Heart right ventricle (tissue), 16 donors: ENCODE data around the gene DNAJC15. TPM values are rescaled to one million over a fixed set of nuclear protein-coding genes. Genes with fewer than 3 reads are reported as not detected.
A peak's percentile ranks its signal among the peaks of the same experiment; 100 is the strongest.

Experiments used
- ATAC-seq, 8 donors: fragments of 200-7000 bp; cut with Tn5 transposase; one replicate each; pipeline ENCODE4 v1.9.1; 2020; ENCODE audit warnings: mild to moderate bottlenecking in 8 of 8, moderate library complexity in 8 of 8, moderate number of reproducible peaks in 1 of 8
- DNase-seq, 2 donors: peaks; one replicate each; pipeline ENCODE4 v3.0.0-alpha.2; 2020
- H3K27ac ChIP-seq, 10 donors: fragments of 200-600 bp; sonication (generic) in 2 of 10; one replicate each; pipeline versions ENCODE4 v1.5.0 to v1.8.0; 2020 to 2022; ENCODE audit warnings: mild to moderate bottlenecking in 3 of 10
- H3K27me3 ChIP-seq, 7 donors: fragments of 200-600 bp; one replicate each; pipeline ENCODE4 v1.8.0; 2021 to 2022; ENCODE audit warnings: mild to moderate bottlenecking in 2 of 7
- H3K36me3 ChIP-seq, 9 donors: fragments of 200-600 bp; sonication (generic) in 1 of 9; one replicate each; pipeline versions ENCODE4 v1.5.0 to v1.8.0; 2020 to 2022; ENCODE audit warnings: mild to moderate bottlenecking in 2 of 9
- H3K4me1 ChIP-seq, 9 donors: fragments of 200-600 bp; sonication (generic) in 1 of 9; one replicate each; pipeline versions ENCODE4 v1.5.0 to v1.8.0; 2020 to 2022; ENCODE audit warnings: mild to moderate bottlenecking in 4 of 9
- H3K4me3 ChIP-seq, 10 donors: fragments of 200-600 bp; sonication (generic) in 2 of 10; one replicate each; pipeline versions ENCODE4 v1.5.0 to v1.8.0; 2020 to 2022; ENCODE audit warnings: mild to moderate bottlenecking in 7 of 10, moderate library complexity in 2 of 10
- H3K9me3 ChIP-seq, 11 donors: fragments of 200-600 bp in 10 of 11; sonication (generic) in 2 of 11; one replicate each; pipeline versions ENCODE4 v1.5.0 to v1.8.0; 2013 to 2022; ENCODE audit warnings: mild to moderate bottlenecking in 2 of 11, control low read depth in 1 of 11, moderate library complexity in 1 of 11
- WGBS, 2 donors: extraction: QIAGEN DNeasy Blood & Tissue Kit; methylation state at CpG; one replicate each; pipeline ENCODE4 v1.1.7; 2013; ENCODE audit warnings: inconsistent platforms in 1 of 2; 5-methylcytosine and 5-hydroxymethylcytosine counted together
- intact Hi-C, 10 donors: fragments of 100-400 bp; cut with DNase I; formaldehyde crosslinking; loops; one replicate each; pipeline versions ENCODE4 v1.11.1 to v1.14.2; 2022
- polyA plus RNA-seq, 2 donors: library from polyadenylated mRNA; stranded (reverse); fragments of 200-250 nt; gene quantifications; one replicate each; pipeline ENCODE4 v1.2.3, GENCODE V29; 2013
- total RNA-seq, 10 donors: library from RNA; stranded (reverse); fragmentation: NEBNext Ultra II Directional in 3 of 10; extraction: Animal tissue kit (Norgen Biotek cat#: 25700) in 3 of 10; gene quantifications; one replicate each; pipeline versions ENCODE4 v1.2.1 to v1.2.4, GENCODE V29; 2021 to 2023
- TF ChIP-seq, protein P1 (sequence below), 9 donors: fragments of 200-600 bp; sonication (generic) in 2 of 9; IDR thresholded peaks; one replicate each; pipeline versions ENCODE4 v1.5.0 to v1.8.0; 2021 to 2022; ENCODE audit warnings: antibody characterized with exemption in 9 of 9, mild to moderate bottlenecking in 5 of 9, moderate library complexity in 1 of 9
- donor health status: Arrhythmogenic right ventricular cardiomyopathy.
- donor health status: ischemic (EF 13 %, LVEDD 7.1; RV severe dilation, severe dysfunction).
- donor health status: healthy with polysubstance abuse.
- donor health status: DM: no; HTN: yes; CAD: no.
- donor health status: DM: no; HTN: no; CAD: no.
- donor health status: ischemic (EF 25% LVEDD 6.9; RV normal size, moderate dysfunction).
- donor health status: ischemic (EF 25% LVEDD 5.7; RV mildly dilated, moderate dysfunction).
- donor health status: healthy.
- donor health status: DM: yes; HTN: yes; CAD: no.
- donor health status: Ischemic cardiomyopathy.
- donor health status: ischemic (EF 35%, LVEDD 5.7; RV mildly dilated, moderate dysfunction).
- donor health status: nonischemic (EF 11% LVEDD 7.7; RV severe dilation, severe dysfunction).
- donor health status: DM: yes; HTN: yes; CAD: no.
- donor health status: PGD.
- donor health status: ischemic (EF 29% LVEDD 5.4; RV normal size, mild dysfunction).
- donor health status: nonischemic (EF 23%, LVEDD 6.1; RV moderate dilation, normal function).

DNAJC15 gene
- total and polyA plus RNA-seq, 12 donors = 14.4 to 36.7 (median 28.1) TPM

DNA sequence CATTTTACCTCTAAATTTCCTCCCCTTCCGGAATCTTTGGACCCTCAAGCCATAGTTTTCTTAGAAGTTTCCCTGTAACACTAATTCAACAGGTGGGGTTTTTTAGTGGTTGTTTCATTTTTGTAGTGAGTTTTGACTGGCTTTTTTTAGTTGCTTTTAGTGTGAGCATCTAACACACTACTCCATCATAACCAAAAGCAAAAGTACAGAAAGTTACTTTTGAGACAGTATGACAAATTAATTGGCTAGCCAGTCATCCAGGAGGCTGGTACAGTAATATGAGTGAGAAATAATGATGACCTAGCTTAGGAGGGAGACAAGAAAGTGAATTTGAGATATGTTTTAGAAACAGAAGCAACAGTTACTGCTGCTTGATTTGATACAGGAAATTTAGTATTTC lies 71.5 kb downstream of the DNAJC15 start:
- no peak overlapping the region for H3K4me3 ChIP-seq
- intact Hi-C loops = no loop called here
- peaks cover 0 to 6% (median 0%) of the 10 kb centered on the region in 9 donors for H3K36me3 ChIP-seq
- peaks cover 0 to 7% (median 0%) of the 10 kb centered on the region in 11 donors for H3K9me3 ChIP-seq
- 97 to 98% methylated on average over 1 of the region's 1 CpG for WGBS, 2 donors
- DNase-seq = no peak
- peak overlapping the region in 1 of 10 donors; percentile 15 for H3K27ac ChIP-seq
- H3K4me1 ChIP-seq = peaks cover 0 to 22% (median 16%) of the 10 kb centered on the region in 9 donors
- ATAC-seq = no peak
- H3K27me3 ChIP-seq = no peaks in the 10 kb centered on the region
- TF ChIP-seq, protein P1, sequence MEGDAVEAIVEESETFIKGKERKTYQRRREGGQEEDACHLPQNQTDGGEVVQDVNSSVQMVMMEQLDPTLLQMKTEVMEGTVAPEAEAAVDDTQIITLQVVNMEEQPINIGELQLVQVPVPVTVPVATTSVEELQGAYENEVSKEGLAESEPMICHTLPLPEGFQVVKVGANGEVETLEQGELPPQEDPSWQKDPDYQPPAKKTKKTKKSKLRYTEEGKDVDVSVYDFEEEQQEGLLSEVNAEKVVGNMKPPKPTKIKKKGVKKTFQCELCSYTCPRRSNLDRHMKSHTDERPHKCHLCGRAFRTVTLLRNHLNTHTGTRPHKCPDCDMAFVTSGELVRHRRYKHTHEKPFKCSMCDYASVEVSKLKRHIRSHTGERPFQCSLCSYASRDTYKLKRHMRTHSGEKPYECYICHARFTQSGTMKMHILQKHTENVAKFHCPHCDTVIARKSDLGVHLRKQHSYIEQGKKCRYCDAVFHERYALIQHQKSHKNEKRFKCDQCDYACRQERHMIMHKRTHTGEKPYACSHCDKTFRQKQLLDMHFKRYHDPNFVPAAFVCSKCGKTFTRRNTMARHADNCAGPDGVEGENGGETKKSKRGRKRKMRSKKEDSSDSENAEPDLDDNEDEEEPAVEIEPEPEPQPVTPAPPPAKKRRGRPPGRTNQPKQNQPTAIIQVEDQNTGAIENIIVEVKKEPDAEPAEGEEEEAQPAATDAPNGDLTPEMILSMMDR (IDR thresholded peaks at IDR 0.05) = no peak

- Histone ChIP-seq H3K27me3 (no peaks in the 10 kb centered on the region), H3K4me1 (peaks cover 0 to 22% (median 16%) of the 10 kb centered on the region in 9 donors), H3K27ac (peak overlapping the region in 2 of 10 donors; percentile 4 to 15), H3K4me3 (no peak overlapping the region), H3K36me3 (peaks cover 0 to 6% (median 0%) of the 10 kb centered on the region in 9 donors), H3K9me3 (peaks cover 0 to 14% (median 2%) of the 10 kb centered on the region in 11 donors)
- intact Hi-C loops = no loop called here
- DNase-seq (no peak), ATAC-seq (no peak)
- TF ChIP-seq, protein P1 (IDR thresholded peaks at IDR 0.05) = no peak
- 69 to 73% methylated on average over 2 of the region's 2 CpGs for WGBS, 2 donors
These were observed 72.7 kb downstream of the DNAJC15 start for GRCh38 chr13:43095771-43096719.

DNA sequence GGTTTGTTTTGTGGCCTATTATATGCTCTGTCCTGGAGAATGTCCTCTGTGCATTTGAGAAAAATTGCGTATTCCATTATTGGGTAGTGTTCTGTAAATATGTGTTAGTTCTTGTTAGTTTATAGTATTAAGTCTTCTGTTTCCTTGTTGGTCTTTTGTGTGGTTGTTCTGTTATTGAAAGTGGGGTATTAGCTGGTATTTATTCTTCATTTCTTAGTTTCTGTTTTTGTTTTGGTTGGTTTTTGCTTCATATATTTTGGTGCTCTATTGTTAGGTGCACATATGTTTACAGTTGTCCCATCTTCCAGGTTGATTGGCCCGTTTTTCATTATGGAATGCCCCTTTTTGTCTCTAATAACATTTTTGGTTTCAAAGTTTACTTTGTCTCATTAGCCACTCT lies 77.3 kb downstream of the DNAJC15 start:
- DNase-seq = no peak
- TF ChIP-seq, protein P1 (IDR thresholded peaks at IDR 0.05) = no peak
- Histone ChIP-seq H3K36me3 (peaks cover 0 to 6% (median 0%) of the 10 kb centered on the region in 9 donors), H3K4me3 (no peak overlapping the region), H3K27ac (no peak overlapping the region), H3K4me1 (peaks cover 0 to 24% (median 9%) of the 10 kb centered on the region in 9 donors), H3K27me3 (no peaks in the 10 kb centered on the region), H3K9me3 (peaks cover 0 to 27% (median 7%) of the 10 kb centered on the region in 11 donors)
- 97 to 99% methylated on average over 2 of the region's 2 CpGs for WGBS, 2 donors
- ATAC-seq = no peak
- intact Hi-C loops = no loop called here

GRCh38 chr13:43102304-43102703 lies 78.9 kb downstream of the DNAJC15 start:
- TF ChIP-seq, protein P1 (IDR thresholded peaks at IDR 0.05) = no peak
- Histone ChIP-seq H3K36me3 (peaks cover 0 to 6% (median 0%) of the 10 kb centered on the region in 9 donors), H3K27me3 (no peaks in the 10 kb centered on the region), H3K27ac (no peak overlapping the region), H3K4me1 (peaks cover 0 to 16% (median 0%) of the 10 kb centered on the region in 9 donors), H3K9me3 (peaks cover 0 to 27% (median 7%) of the 10 kb centered on the region in 11 donors), H3K4me3 (no peak overlapping the region)
- DNase-seq = no peak
- ATAC-seq = no peak
- 86 to 89% methylated on average over 4 of the region's 4 CpGs for WGBS, 2 donors
- intact Hi-C loops = no loop called here
